Mammary epithelial cell (primary cell): Measurements from ENCODE around the gene NAV3.

ENCODE experiments used
- EZH2 ChIP-seq: IDR thresholded peaks from 2 replicates; pipeline ENCODE4 v1.6.1; 2012; ENCODE audit warnings: low read length, inconsistent platforms, borderline replicate concordance
- TF ChIP-seq, protein P1 (sequence below), 2 donors: IDR thresholded peaks in 1 of 2; conservative IDR thresholded peaks in 1 of 2; 2 replicates each; pipeline ENCODE4 v1.5.1; 2011 to 2012; ENCODE audit warnings: inconsistent platforms in 2 of 2, low read length in 2 of 2, mild to moderate bottlenecking in 2 of 2, control low read depth in 1 of 2, low read depth in 1 of 2; ENCODE audit not compliant: insufficient read depth in 1 of 2; ENCODE audit errors: extremely low read depth in 1 of 2

- no peak for TF ChIP-seq EZH2
- TF ChIP-seq, protein P1, sequence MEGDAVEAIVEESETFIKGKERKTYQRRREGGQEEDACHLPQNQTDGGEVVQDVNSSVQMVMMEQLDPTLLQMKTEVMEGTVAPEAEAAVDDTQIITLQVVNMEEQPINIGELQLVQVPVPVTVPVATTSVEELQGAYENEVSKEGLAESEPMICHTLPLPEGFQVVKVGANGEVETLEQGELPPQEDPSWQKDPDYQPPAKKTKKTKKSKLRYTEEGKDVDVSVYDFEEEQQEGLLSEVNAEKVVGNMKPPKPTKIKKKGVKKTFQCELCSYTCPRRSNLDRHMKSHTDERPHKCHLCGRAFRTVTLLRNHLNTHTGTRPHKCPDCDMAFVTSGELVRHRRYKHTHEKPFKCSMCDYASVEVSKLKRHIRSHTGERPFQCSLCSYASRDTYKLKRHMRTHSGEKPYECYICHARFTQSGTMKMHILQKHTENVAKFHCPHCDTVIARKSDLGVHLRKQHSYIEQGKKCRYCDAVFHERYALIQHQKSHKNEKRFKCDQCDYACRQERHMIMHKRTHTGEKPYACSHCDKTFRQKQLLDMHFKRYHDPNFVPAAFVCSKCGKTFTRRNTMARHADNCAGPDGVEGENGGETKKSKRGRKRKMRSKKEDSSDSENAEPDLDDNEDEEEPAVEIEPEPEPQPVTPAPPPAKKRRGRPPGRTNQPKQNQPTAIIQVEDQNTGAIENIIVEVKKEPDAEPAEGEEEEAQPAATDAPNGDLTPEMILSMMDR (conservative IDR thresholded peaks at IDR 0.05 in 1 of 2, IDR thresholded peaks at IDR 0.05 in 1 of 2; ENCODE audit: extremely low read depth in 1 of 2, insufficient read depth in 1 of 2, low read depth in 1 of 2, low read length in 2 of 2), result no peak
Measured at GRCh38 chr12:77850129-77850528, 19.4 kb downstream of the NAV3 start.
